ENCODE measurements around the gene FMNL2.

DNA sequence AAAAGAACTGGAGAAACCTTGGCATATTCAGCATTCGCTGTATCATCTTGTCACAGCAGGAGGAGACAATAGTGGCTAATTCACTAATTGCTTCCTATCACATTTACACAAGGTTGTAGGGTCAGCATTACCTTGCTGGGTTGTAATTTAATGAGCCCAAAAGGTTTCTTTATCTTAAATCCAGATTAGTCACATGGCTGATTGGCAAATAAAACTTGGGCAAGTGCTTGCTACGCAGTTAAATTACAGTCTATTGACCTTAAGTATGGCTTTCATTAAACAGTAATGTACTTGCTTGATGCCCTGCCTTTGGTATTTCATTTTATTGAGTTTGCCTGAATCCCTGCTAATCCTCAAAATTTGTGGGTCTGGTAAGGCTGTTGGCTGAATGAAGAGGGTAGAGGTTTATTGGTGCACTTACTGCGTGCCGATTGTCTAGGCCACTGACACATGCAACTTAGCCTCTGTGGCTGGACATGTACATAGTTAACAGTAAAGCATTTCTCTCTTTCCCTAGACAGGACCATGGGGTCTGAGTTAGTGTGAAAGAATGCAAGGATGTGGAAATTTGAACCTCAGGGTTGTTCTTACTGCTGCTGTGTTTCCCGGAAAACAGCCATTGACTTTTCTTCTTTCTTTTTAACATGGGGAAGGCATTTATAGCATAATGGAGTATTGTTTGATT is 34.3 kb downstream of the FMNL2 start:
- TF ChIP-seq, protein P1, sequence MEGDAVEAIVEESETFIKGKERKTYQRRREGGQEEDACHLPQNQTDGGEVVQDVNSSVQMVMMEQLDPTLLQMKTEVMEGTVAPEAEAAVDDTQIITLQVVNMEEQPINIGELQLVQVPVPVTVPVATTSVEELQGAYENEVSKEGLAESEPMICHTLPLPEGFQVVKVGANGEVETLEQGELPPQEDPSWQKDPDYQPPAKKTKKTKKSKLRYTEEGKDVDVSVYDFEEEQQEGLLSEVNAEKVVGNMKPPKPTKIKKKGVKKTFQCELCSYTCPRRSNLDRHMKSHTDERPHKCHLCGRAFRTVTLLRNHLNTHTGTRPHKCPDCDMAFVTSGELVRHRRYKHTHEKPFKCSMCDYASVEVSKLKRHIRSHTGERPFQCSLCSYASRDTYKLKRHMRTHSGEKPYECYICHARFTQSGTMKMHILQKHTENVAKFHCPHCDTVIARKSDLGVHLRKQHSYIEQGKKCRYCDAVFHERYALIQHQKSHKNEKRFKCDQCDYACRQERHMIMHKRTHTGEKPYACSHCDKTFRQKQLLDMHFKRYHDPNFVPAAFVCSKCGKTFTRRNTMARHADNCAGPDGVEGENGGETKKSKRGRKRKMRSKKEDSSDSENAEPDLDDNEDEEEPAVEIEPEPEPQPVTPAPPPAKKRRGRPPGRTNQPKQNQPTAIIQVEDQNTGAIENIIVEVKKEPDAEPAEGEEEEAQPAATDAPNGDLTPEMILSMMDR (IDR thresholded peaks at IDR 0.05), result no peak
- no peak for TF ChIP-seq POLR2A (IDR thresholded peaks at IDR 0.05)

Data from esophagus squamous epithelium (tissue), 4 donors.